Nucleus accumbens (tissue), 56 donors: ENCODE measurements around the gene PRKAB1.
A peak's percentile ranks its signal among the peaks of the same experiment; 100 is the strongest.

Experiments
- DNase-seq, 56 donors: peaks; one replicate each; lab custom pipeline; 2025; lab: John Stamatoyannopoulos, UW

Gene PRKAB1

GRCh38 chr12:119682639-119683252, 14.8 kb downstream of the PRKAB1 start:
- no peak for DNase-seq

GRCh38 chr12:119683413-119683812, 15.5 kb downstream of the PRKAB1 start:
- no peak for DNase-seq

GRCh38 chr12:119683816-119684215, 15.9 kb downstream of the PRKAB1 start:
- no peak for DNase-seq

GRCh38 chr12:119684711-119685369, 16.9 kb downstream of the PRKAB1 start:
- DNase-seq: no peak

- DNase-seq: no peak
Measured at GRCh38 chr12:119685375-119685774, 17.4 kb downstream of the PRKAB1 start.

GRCh38 chr12:119686355-119686754, 18.4 kb downstream of the PRKAB1 start:
- no peak for DNase-seq

GRCh38 chr12:119686776-119687175, 18.8 kb downstream of the PRKAB1 start:
- no peak for DNase-seq

GRCh38 chr12:119687406-119687805, 19.5 kb downstream of the PRKAB1 start:
- no peak for DNase-seq

GRCh38 chr12:119687879-119688278, 19.9 kb downstream of the PRKAB1 start:
- no peak for DNase-seq

- DNase-seq: no peak
Measured at GRCh38 chr12:119689935-119690500, 22.1 kb downstream of the PRKAB1 start.

- DNase-seq: no peak
Measured at GRCh38 chr12:119691202-119691810, 23.4 kb downstream of the PRKAB1 start.

GRCh38 chr12:119692410-119692809, 24.5 kb downstream of the PRKAB1 start:
- DNase-seq: no peak

GRCh38 chr12:119692997-119693396, 25.1 kb downstream of the PRKAB1 start:
- no peak for DNase-seq

- DNase-seq: no peak
Measured at GRCh38 chr12:119693511-119693910, 25.6 kb downstream of the PRKAB1 start.

GRCh38 chr12:119694111-119694510, 26.2 kb downstream of the PRKAB1 start:
- no peak for DNase-seq

- no peak for DNase-seq
Measured at GRCh38 chr12:119695034-119695433, 27.1 kb downstream of the PRKAB1 start.

- no peak for DNase-seq
Measured at GRCh38 chr12:119696943-119697342, 29.0 kb downstream of the PRKAB1 start.

- no peak for DNase-seq
Measured at GRCh38 chr12:119699199-119699760, 31.3 kb downstream of the PRKAB1 start.

GRCh38 chr12:119700078-119700477, 32.1 kb downstream of the PRKAB1 start:
- DNase-seq: peak in 7 of 56 donors; percentile 8 to 29 (median 21)

GRCh38 chr12:119704065-119704747, 36.3 kb downstream of the PRKAB1 start:
- peak in 2 of 56 donors; percentile 4 to 13 for DNase-seq

GRCh38 chr12:119705182-119705581, 37.2 kb downstream of the PRKAB1 start:
- DNase-seq: no peak
